HepG2 (cell line): ENCODE data around the gene KRT7. TPM values are rescaled to one million over a fixed set of nuclear protein-coding genes. Genes with fewer than 3 reads are reported as not detected.
"Not testable (repeated sequence)": the region's sequence is repeated elsewhere in the genome, so short reads cannot be mapped to it uniquely, and the experiment has no call there.

Experiments used
- ATAC-seq: fragments of 200-7000 bp; cut with Tn5 transposase; 3 replicates; pipeline ENCODE4 v1.9.1; 2020; ENCODE audit warnings: mild to moderate bottlenecking, moderate library complexity
- BruUV-seq: library from RNA; stranded (reverse); fragments of 400-500 nt; replicated peaks from 2 replicates; lab custom pipeline; 2021; lab: Mats Ljungman, UMichigan
- CTCF ChIA-PET: fragments of 300-600 bp; formaldehyde crosslinking; extraction: SDS; loops from one replicate; lab custom pipeline; 2021; ENCODE audit warnings: low total read pairs, inconsistent platforms, low intra/inter-chr PET ratio; lab: Yijun Ruan, JAX
- POLR2A ChIA-PET: fragments of 350-600 bp; sonication (Branson Sonifier 250); formaldehyde crosslinking; loops from one replicate; lab custom pipeline; 2020; ENCODE audit warnings: antibody characterized with exemption, inconsistent platforms; lab: Yijun Ruan, JAX
- DNase-seq: peaks from one replicate; pipeline ENCODE4 v3.0.0-alpha.2; 2015; ENCODE audit warnings: low spot score
- FAIRE-seq: peaks from 3 replicates; lab custom pipeline; 2011; peaks lifted over from hg19 to GRCh38; lab: Jason Lieb, UNC
- H2AFZ ChIP-seq: one replicate; pipeline ENCODE4 v1.6.1; 2011; ENCODE audit warnings: low read length, inconsistent platforms
- H3K27ac ChIP-seq: fragments of 300-600 bp; 3 replicates; pipeline ENCODE4 v1.8.0; 2011; ENCODE audit warnings: mixed run types, mild to moderate bottlenecking, mixed read lengths, low read length, inconsistent platforms; ENCODE audit not compliant: insufficient read depth; ENCODE audit errors: extremely low read length
- H3K27me3 ChIP-seq, 2 experiments: fragments of 200-600 bp in 1 of 2; 2 replicates in 1 of 2; 3 replicates in 1 of 2; pipeline versions ENCODE4 v1.6.0 to v1.8.0; 2011; ENCODE audit warnings: low read length in 2 of 2, mild to moderate bottlenecking in 2 of 2, moderate library complexity in 2 of 2, inconsistent platforms in 1 of 2; ENCODE audit not compliant: insufficient read depth in 2 of 2, control insufficient read depth in 1 of 2
- H3K36me3 ChIP-seq, 2 experiments: fragments of 200-600 bp in 1 of 2; replicated peaks in 1 of 2; 2 replicates in 1 of 2; 3 replicates in 1 of 2; pipeline versions ENCODE4 v1.5.1 to v1.8.0; 2011; ENCODE audit warnings: low read length in 2 of 2, inconsistent platforms in 1 of 2; ENCODE audit not compliant: insufficient read depth in 2 of 2, control insufficient read depth in 1 of 2
- H3K4me1 ChIP-seq: 2 replicates; pipeline ENCODE4 v1.5.1; 2012; ENCODE audit warnings: low read length, inconsistent platforms; ENCODE audit not compliant: insufficient read depth
- H3K4me2 ChIP-seq: 2 replicates; pipeline ENCODE4 v1.6.0; 2011; ENCODE audit warnings: low read depth, low read length, inconsistent platforms
- H3K4me3 ChIP-seq, 3 experiments: fragments of 200-600 bp in 1 of 3; sonication (generic), shearing (Covaris generic) in 1 of 3; replicated peaks in 1 of 3; 2 replicates each; pipeline ENCODE4 v1.5.1; 2011 to 2016; ENCODE audit warnings: low read length in 3 of 3, inconsistent platforms in 2 of 3, low read depth in 2 of 3, mild to moderate bottlenecking in 2 of 3, control low read depth in 1 of 3, mixed read lengths in 1 of 3; ENCODE audit not compliant: insufficient read depth in 1 of 3
- H3K79me2 ChIP-seq: one replicate; pipeline ENCODE4 v1.6.1; 2011; ENCODE audit warnings: low read length, inconsistent platforms; ENCODE audit not compliant: insufficient read depth
- H3K9ac ChIP-seq: 2 replicates; pipeline ENCODE4 v1.6.0; 2011; ENCODE audit warnings: mild to moderate bottlenecking, low read depth, low read length, inconsistent platforms; ENCODE audit not compliant: insufficient read depth
- H3K9me3 ChIP-seq: 2 replicates; pipeline ENCODE4 v1.5.1; 2012; ENCODE audit warnings: mild to moderate bottlenecking, low read length
- H4K20me1 ChIP-seq: 2 replicates; pipeline ENCODE4 v1.6.0; 2011; ENCODE audit warnings: inconsistent platforms, mild to moderate bottlenecking, low read length, moderate library complexity; ENCODE audit not compliant: insufficient read depth
- NR1H2 ChIP-seq: sonication (generic); formaldehyde crosslinking; IDR thresholded peaks from 2 replicates; pipeline ENCODE4 v1.8.1; 2022; ENCODE audit warnings: low read depth, missing genetic modification reagents, borderline replicate concordance
- NR2F6 ChIP-seq, 2 experiments: IDR thresholded peaks; 2 replicates each; pipeline ENCODE4 v1.6.1; 2016; ENCODE audit warnings: antibody characterized with exemption in 1 of 2, mild to moderate bottlenecking in 1 of 2
- TAF1 ChIP-seq: sonication (generic); formaldehyde crosslinking; IDR thresholded peaks from 2 replicates; pipeline ENCODE4 v1.4.0; 2020; ENCODE audit warnings: missing genetic modification reagents
- ZBTB20 ChIP-seq: sonication (generic); formaldehyde crosslinking; IDR thresholded peaks from 2 replicates; pipeline ENCODE4 v1.8.1; 2023; ENCODE audit warnings: missing genetic modification reagents, low read depth, mild to moderate bottlenecking, borderline replicate concordance
- ZNF766 ChIP-seq: sonication (generic); formaldehyde crosslinking; IDR thresholded peaks from 2 replicates; pipeline ENCODE4 v1.5.0; 2020; ENCODE audit warnings: missing genetic modification reagents, borderline replicate concordance
- ZSCAN20 ChIP-seq: sonication (generic); formaldehyde crosslinking; IDR thresholded peaks from 2 replicates; pipeline ENCODE4 v1.4.0; 2020; ENCODE audit warnings: missing genetic modification reagents, mild to moderate bottlenecking, borderline replicate concordance
- WGBS: methylation state at CpG from one replicate; pipeline ENCODE4 v1.1.6; 2017; ENCODE audit warnings: low lambda C conversion rate; 5-methylcytosine and 5-hydroxymethylcytosine counted together
- in situ Hi-C: cut with HindIII; loops from 2 replicates; pipeline ENCODE4 v1.10.0; 2017; ENCODE audit warnings: low pct_unique_long_range_greater_than_20kb; ENCODE audit not compliant: extremely low pct_ligation_motif_present
- intact Hi-C: fragments of 100-400 bp; cut with micrococcal nuclease; formaldehyde crosslinking; loops from one replicate; pipeline ENCODE4 v1.10.0; 2022; ENCODE audit not compliant: unreplicated experiment
- polyA plus RNA-seq, 8 experiments: library from polyadenylated mRNA; depleted of rRNA in 3 of 8; stranded (reverse) in 7 of 8; unstranded in 1 of 8; fragments of >200 nt; fragmentation: Illumina TruSeq in 4 of 8; extraction: Trizol in 4 of 8; gene quantifications; 2 replicates each; pipeline versions ENCODE4 v1.2.1 to v1.2.3, GENCODE V29; 2011 to 2016; ENCODE audit warnings: low read depth in 4 of 8, missing spikeins in 1 of 8, mixed read lengths in 1 of 8; ENCODE audit not compliant: insufficient read depth in 1 of 8
- total RNA-seq, 5 experiments: library from RNA; depleted of rRNA; stranded (reverse); fragments of >200 nt; fragmentation: Illumina TruSeq; extraction: Trizol; gene quantifications; 2 replicates each; pipeline ENCODE4 v1.2.3, GENCODE V29; 2016; ENCODE audit warnings: low read depth in 1 of 5
- TF ChIP-seq, protein P1 (sequence below): conservative IDR thresholded peaks from 2 replicates; pipeline ENCODE4 v1.6.1; 2018; ENCODE audit warnings: missing genetic modification reagents

The KRT7 gene
- total and polyA plus RNA-seq, 2 of the 13 experiments (the other 11 are each of a cell fraction or from before 2014, with no cell fraction given) = 0.83 TPM; not detected in 1

- Histone ChIP-seq H3K4me1 (no peaks in the 10 kb centered on the region), H3K9ac (no peak overlapping the region)
- TF ChIP-seq ZBTB20 (CRISPR knock-in tag) (no peak), ZSCAN20 (CRISPR knock-in tag) (no peak), ZNF766 (no peak)
- TF ChIP-seq, protein P1, sequence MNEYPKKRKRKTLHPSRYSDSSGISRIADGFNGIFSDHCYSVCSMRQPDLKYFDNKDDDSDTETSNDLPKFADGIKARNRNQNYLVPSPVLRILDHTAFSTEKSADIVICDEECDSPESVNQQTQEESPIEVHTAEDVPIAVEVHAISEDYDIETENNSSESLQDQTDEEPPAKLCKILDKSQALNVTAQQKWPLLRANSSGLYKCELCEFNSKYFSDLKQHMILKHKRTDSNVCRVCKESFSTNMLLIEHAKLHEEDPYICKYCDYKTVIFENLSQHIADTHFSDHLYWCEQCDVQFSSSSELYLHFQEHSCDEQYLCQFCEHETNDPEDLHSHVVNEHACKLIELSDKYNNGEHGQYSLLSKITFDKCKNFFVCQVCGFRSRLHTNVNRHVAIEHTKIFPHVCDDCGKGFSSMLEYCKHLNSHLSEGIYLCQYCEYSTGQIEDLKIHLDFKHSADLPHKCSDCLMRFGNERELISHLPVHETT (CRISPR knock-in tag) = no peak
- TF ChIP-seq, all 625 proteins: peak for 0
- H3K27me3 ChIP-seq = peaks cover 1 to 32% of the 10 kb centered on the region in 2 experiments; a peak in 4 of 5 replicates
- H3K79me2 ChIP-seq = no peaks in the 10 kb centered on the region
- no peak overlapping the region for H3K27ac ChIP-seq
- ChIA-PET POLR2A (no interaction called here), CTCF (no interaction called here)
- H4K20me1 ChIP-seq = no peaks in the 10 kb centered on the region
- no peaks in the 10 kb centered on the region for H3K36me3 ChIP-seq
- no TSS peak for BruUV-seq
- FAIRE-seq (no peak), ATAC-seq (no peak), DNase-seq (no peak)
- H2AFZ ChIP-seq = no peak overlapping the region
- no peak overlapping the region for H3K4me2 ChIP-seq
- H3K4me3 ChIP-seq = no peak overlapping the region
- H3K9me3 ChIP-seq = no peaks in the 10 kb centered on the region
- WGBS = 0% methylated on average over 2 of the region's 2 CpGs
- intact Hi-C loops = no loop called here
- in situ Hi-C loops = no loop called here
These were observed 23.5 kb downstream of the KRT7 start for GRCh38 chr12:52256584-52256935.

- POLR2A ChIA-PET = no interaction called here
- Histone ChIP-seq H3K9ac (no peak overlapping the region), H3K36me3 (no peaks in the 10 kb centered on the region), H3K79me2 (no peaks in the 10 kb centered on the region), H2AFZ (no peak overlapping the region), H4K20me1 (no peaks in the 10 kb centered on the region), H3K27me3 (peaks cover 1 to 32% of the 10 kb centered on the region in 2 experiments; a peak in 4 of 5 replicates), H3K9me3 (peaks cover 2% of the 10 kb centered on the region; the same call in 1 of the 2 replicates), H3K27ac (no peak overlapping the region), H3K4me3 (no peak overlapping the region), H3K4me2 (no peak overlapping the region), H3K4me1 (no peaks in the 10 kb centered on the region)
- no peak for ATAC-seq
- intact Hi-C loops = no loop called here
- no TSS peak for BruUV-seq
- DNase-seq = no peak
- TF ChIP-seq NR1H2 (CRISPR knock-in tag) (no peak), NR2F6 (IDR thresholded peaks at IDR 0.05) (no peak), NR2F6 (CRISPR knock-in tag; IDR thresholded peaks at IDR 0.05) (no peak), TAF1 (CRISPR knock-in tag) (no peak)
- CTCF ChIA-PET = no interaction called here
- in situ Hi-C loops = no loop called here
- no CpG with 5 or more reads among the region's 4 CpGs for WGBS
- no peak for FAIRE-seq
These were observed 24.1 kb downstream of the KRT7 start for GRCh38 chr12:52257074-52257551.

DNA sequence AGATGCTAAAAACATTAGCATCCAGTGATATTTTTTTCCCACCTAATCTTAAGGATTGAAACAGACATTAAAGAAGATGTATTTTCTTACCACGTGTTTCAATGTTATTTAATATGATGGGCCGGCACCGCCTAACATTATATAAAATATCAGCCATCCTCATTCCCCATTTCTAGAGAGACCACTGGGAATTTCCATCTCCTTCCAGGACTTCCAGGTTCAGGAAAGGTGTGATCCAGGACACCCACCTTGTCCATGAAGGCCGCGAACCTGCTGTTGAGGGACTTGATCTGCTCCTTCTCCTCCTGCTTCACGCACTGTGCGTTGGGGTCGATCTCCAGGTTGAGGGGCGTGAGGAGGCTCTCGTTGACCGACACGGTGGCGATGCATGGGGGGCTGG, 24.9 kb downstream of the KRT7 start:
- H3K36me3 ChIP-seq, CTCF ChIA-PET, intact Hi-C loops, in situ Hi-C loops, H4K20me1 ChIP-seq, FAIRE-seq, POLR2A ChIA-PET, H3K27ac ChIP-seq, H3K4me2 ChIP-seq, ATAC-seq, H3K4me1 ChIP-seq, H2AFZ ChIP-seq, H3K4me3 ChIP-seq, H3K79me2 ChIP-seq, H3K9ac ChIP-seq, DNase-seq, BruUV-seq: not testable (repeated sequence)
- peaks cover 1 to 29% of the 10 kb centered on the region in 2 experiments; a peak in 4 of 5 replicates for H3K27me3 ChIP-seq
- H3K9me3 ChIP-seq = peaks cover 10% of the 10 kb centered on the region
- WGBS = 85% methylated on average over 12 of the region's 13 CpGs
